GM11168 (cell line): ENCODE measurements around the gene PRRC2B.
"Not testable (repeated sequence)": the region's sequence is repeated elsewhere in the genome, so short reads cannot be mapped to it uniquely, and the experiment has no call there.

Source experiments
- in situ Hi-C: fragments of 300-500 bp; cut with MboI; formaldehyde crosslinking; loops from one replicate; pipeline ENCODE4 v1.12.0; 2022; ENCODE audit warnings: low sequenced_read_pairs; ENCODE audit not compliant: unreplicated experiment

The PRRC2B gene

GRCh38 chr9:131382850-131383729 lies 10.8 kb upstream of the PRRC2B start:
- in situ Hi-C loops = no loop called here

- in situ Hi-C loops = no loop called here
Measured at GRCh38 chr9:131385296-131385695, 8.6 kb upstream of the PRRC2B start.

- in situ Hi-C loops = no loop called here
Measured at GRCh38 chr9:131386281-131386680, 7.6 kb upstream of the PRRC2B start.

GRCh38 chr9:131387394-131387793 lies 6.5 kb upstream of the PRRC2B start:
- in situ Hi-C loops = no loop called here

GRCh38 chr9:131391020-131391419 lies 2.9 kb upstream of the PRRC2B start:
- in situ Hi-C loops = no loop called here

- in situ Hi-C loops = no loop called here
Measured at GRCh38 chr9:131391504-131391903, 2.4 kb upstream of the PRRC2B start.

GRCh38 chr9:131394464-131395156 lies 724 bp downstream of the PRRC2B start:
- in situ Hi-C loops = no loop called here

GRCh38 chr9:131395157-131396098 lies 1.5 kb downstream of the PRRC2B start:
- in situ Hi-C loops = no loop called here

- in situ Hi-C loops = not testable (repeated sequence)
Measured at GRCh38 chr9:131396099-131396479, 2.2 kb downstream of the PRRC2B start.

GRCh38 chr9:131396626-131397025 lies 2.7 kb downstream of the PRRC2B start:
- in situ Hi-C loops = no loop called here

GRCh38 chr9:131397100-131397790 lies 3.4 kb downstream of the PRRC2B start:
- in situ Hi-C loops = no loop called here

GRCh38 chr9:131398204-131398603 lies 4.3 kb downstream of the PRRC2B start:
- in situ Hi-C loops = no loop called here

- in situ Hi-C loops = no loop called here
Measured at GRCh38 chr9:131399972-131400371, 6.1 kb downstream of the PRRC2B start.

GRCh38 chr9:131400627-131401026 lies 6.7 kb downstream of the PRRC2B start:
- in situ Hi-C loops = no loop called here

- in situ Hi-C loops = no loop called here
Measured at GRCh38 chr9:131402073-131402472, 8.2 kb downstream of the PRRC2B start.

- in situ Hi-C loops = no loop called here
Measured at GRCh38 chr9:131402738-131403492, 9.0 kb downstream of the PRRC2B start.

GRCh38 chr9:131403493-131403773 lies 9.5 kb downstream of the PRRC2B start:
- in situ Hi-C loops = no loop called here

- in situ Hi-C loops = no loop called here
Measured at GRCh38 chr9:131404581-131404980, 10.7 kb downstream of the PRRC2B start.

- in situ Hi-C loops = no loop called here
Measured at GRCh38 chr9:131404987-131405386, 11.1 kb downstream of the PRRC2B start.
